Measurements from ENCODE around the gene MAD1L1.

The MAD1L1 gene

DNA sequence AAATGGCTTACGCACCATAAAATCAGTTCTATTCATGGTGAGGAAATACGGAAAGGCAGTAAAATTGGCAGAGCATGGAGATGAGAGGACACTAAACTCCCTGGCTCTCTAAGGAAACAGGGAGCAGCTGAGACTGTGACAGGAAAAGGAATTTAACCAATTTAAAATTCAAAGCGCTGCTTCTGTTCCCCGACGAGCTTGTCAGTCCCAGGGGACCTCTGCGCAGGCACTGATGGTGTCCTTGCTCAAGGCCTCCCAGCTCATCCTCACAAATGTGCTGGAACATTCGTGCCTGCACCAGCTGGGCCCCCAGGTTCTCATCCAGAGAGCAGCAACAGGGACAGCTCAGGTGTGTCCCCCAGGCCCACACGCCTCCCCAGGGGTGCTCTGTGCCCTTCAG, 101.4 kb downstream of the MAD1L1 start:
- H3K4me3 ChIP-seq (ENCODE audit: low read length), result no peak overlapping the region
- DNase-seq (ENCODE audit: low read depth, low spot score), result no peak

DNA sequence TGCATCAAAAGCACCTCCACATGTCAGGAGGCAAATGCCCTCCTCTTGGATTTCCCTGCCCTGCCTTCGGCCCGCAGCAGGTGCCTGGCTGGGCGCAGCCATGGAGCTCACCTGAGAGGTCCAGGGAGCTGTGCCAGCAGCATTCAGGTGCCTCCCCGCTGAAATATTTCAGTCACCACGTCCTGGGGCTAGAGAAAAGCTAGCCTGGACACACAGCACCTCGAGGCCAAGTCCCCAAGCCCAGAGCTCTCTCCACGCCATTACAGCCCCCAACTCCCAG, 102.7 kb downstream of the MAD1L1 start:
- no peak overlapping the region for H3K4me3 ChIP-seq (ENCODE audit: low read length)
- DNase-seq (ENCODE audit: low read depth, low spot score), result no peak

DNA sequence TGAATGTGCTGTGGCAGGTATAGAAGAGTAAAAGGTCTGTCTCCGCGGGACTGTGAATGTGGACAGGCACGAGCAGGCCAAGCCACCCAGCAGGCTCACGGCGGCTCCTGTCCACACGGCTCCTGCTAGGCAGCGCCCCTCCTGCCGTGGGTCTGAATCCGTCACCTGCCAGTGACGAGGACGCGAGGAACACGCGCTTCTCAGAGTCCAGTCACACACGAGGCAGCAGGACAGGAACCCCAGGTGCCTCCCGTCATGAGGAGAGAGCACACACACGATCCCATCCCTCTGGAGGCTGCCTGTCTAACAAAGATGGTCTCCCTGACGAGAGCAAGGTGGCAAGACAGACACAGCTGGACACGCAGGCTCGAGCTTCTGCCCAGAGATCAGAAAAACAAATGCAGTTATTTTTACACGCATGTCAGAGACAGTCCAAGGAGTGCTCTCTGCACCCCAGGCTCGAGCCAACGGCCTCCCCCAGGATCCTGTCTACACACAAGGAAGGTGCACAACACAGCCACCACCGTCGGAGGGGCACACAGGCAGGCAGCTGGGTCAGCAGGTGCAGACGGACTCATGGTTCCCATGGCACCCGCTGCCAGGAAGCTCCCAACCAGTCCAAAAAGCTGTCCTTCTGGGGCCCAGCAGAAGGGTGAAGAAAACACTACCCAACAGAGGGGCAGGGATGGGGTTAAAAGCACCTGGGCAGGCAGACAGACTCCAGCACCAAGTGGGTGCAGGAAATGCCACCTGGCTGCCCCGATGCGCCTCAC, 103.2 kb downstream of the MAD1L1 start:
- H3K4me3 ChIP-seq (ENCODE audit: low read length), result no peak overlapping the region
- no peak for DNase-seq (ENCODE audit: low read depth, low spot score)

DNA sequence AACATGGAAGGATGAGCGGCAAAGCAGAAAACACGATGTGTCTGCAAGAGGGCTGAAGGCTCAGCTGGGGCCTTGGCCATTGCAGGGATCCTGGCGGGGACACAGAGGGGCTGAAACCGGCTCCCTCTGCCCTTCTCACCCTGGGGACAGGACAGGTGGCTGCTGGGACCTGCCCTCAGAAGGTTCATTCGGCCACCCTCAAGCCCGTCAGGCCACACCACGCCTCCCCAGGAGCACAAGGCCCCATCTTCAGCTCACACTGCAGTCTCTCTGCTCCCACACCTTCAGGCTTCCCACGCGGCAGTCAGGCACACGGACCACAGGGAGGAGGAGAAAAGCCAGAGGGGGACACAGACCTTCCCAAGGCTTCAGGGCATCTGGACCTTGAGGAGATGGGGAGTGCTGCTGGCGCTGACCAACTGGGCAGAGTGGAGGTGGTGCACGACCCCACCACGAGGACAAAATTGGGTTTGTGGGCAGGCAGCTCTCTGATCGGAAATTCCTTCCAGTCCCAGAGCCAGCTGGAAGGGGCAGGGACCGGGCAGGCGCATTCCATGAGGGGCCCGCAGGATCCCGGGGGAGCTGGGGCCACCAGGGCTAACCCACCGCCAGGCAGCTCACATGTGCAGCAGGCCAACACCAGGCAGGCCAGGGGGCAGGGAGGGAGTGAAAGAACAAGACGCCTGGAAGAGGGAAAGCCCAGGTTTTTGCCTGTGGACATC, 104.0 kb downstream of the MAD1L1 start:
- H3K4me3 ChIP-seq (ENCODE audit: low read length), result no peak overlapping the region
- no peak for DNase-seq (ENCODE audit: low read depth, low spot score)

DNA sequence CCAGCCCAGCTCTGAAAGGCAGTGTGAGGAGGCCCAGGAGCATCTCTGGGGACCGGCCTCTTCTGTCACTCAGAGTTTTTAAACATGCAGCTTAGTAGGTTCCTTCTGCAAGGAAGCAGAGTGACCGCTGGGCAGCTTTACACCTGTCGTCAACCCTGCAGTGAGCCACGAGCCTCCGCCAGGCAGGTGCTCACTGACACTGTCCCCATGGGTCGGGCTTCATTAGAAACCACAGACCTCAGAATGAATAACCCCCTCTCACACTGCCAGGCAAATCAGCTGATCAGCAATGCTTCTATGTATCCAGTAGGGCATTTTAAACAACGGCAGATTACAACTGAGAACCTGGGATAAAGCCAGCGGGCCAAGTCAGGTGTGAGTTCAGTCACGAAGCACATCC, 106.1 kb downstream of the MAD1L1 start:
- no peak overlapping the region for H3K4me3 ChIP-seq (ENCODE audit: low read length)
- no peak for DNase-seq (ENCODE audit: low read depth, low spot score)

DNA sequence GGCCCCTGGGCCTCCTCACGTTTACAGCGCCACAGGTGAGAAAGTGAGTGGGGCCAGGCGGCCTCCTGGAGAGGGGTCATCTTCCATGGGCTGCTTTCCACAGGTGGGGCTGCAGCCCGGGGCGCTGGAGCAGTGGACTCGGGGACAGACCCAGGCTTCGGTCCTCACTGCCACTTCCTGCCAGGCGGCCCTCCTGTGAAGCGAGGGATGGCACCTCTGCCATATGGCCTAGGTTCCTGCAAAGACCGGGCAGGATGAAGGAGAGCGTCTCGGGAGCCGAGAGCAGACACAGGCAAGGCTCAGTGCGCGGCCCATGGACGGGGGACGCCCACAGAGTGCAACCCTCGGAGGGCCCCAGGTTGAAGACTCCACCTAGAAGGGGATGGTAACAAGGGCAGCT, 106.8 kb downstream of the MAD1L1 start:
- DNase-seq (ENCODE audit: low read depth, low spot score), result no peak
- no peak overlapping the region for H3K4me3 ChIP-seq (ENCODE audit: low read length)

DNA sequence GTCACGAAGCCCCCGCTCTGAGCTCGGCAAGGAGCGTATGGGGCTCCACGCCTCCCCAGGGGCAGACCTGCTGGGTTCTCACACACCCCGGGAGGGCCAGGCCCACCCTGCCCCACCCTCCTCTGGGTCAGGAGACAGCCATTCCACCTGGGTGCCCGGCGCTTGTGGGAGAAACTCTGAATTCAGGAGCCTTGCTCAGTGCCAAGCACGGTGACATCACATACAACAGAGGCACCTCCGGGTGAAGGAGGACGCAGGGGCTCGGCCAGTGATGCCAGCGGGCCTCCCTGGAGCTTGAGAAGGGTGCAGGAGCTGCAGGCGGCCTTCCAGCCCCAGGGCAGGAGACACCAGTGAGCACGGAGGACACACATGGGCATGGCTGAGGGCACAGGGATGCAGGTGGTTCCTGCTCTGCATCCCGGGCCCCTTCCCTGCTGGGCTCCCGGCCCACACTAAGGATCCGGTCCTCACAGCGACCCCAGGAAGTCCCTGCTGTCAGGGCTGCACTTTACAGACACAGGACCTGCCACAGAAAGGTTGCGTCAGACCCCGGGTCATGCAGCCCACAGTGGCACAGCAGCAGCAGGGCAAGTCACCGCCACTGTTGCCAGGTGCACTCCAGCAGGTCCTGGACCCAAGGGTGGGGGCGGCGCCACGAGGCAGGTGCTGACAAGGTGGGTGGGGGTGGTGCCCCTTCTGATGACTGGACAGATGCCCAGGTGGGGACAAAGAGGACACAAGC, 108.0 kb downstream of the MAD1L1 start:
- no peak overlapping the region for H3K4me3 ChIP-seq (ENCODE audit: low read length)
- DNase-seq (ENCODE audit: low read depth, low spot score), result no peak

DNA sequence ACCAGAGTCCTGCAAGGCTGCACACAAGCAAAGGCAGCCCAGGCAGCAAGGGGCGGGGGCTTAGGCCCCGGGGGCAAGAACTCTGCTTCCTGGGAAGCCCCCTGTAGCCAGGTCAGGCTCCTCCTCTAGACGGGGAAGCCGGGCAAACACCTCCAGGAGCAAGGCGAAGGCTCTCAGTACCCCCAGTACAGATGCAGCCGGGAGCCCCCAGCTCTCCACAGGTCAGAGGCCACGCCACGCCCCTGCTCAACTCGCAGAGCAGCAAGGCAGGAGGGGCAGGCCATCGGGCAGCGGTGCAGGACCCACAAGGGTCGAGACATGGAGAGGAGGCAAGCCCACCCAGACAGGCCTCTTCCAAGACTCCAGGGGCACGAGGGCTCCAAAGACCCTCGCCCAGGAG, 108.8 kb downstream of the MAD1L1 start:
- no peak for DNase-seq (ENCODE audit: low read depth, low spot score)
- no peak overlapping the region for H3K4me3 ChIP-seq (ENCODE audit: low read length)

DNA sequence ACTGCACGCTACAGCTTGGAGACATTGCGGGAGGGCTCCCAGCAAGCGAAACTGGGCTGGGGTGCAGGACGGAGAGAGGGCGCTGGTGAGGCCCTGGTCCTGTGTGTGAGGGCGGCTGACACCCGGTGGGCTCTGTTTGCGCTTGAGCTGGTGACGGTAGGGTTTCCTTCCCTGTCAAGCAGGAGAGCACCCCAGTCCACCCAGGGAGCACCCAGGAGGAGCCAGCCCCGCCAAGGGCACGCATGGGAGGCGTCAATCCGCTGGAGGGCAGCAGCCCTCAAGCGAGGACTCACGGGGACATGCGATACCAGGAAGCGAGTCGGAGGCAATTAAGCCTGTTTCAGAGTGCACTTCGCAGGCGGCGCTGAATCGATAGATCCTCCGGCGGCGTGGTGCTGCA, 109.4 kb downstream of the MAD1L1 start:
- H3K4me3 ChIP-seq (ENCODE audit: low read length), result no peak overlapping the region
- no peak for DNase-seq (ENCODE audit: low read depth, low spot score)

DNA sequence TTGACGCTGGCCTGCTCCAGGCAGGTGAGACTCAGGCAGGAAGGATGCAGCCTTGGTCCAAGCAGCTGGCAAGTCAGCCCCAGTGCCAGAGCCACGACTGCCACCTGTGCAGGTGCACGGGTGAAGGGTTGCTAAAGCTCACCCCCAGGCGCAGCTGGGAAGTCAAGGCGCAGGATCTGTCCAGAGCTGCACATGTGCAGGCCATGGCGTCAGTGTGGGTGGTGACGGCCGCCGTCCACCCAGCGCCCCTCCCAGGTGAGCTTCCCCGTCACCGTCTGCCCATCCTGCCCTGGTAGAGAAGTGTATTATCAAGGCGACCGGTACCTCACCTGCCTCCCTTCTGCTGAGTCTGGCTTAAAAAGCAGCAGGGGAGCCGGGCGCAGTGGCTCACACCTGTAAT, 110.1 kb downstream of the MAD1L1 start:
- H3K4me3 ChIP-seq (ENCODE audit: low read length), result no peak overlapping the region
- no peak for DNase-seq (ENCODE audit: low read depth, low spot score)

DNA sequence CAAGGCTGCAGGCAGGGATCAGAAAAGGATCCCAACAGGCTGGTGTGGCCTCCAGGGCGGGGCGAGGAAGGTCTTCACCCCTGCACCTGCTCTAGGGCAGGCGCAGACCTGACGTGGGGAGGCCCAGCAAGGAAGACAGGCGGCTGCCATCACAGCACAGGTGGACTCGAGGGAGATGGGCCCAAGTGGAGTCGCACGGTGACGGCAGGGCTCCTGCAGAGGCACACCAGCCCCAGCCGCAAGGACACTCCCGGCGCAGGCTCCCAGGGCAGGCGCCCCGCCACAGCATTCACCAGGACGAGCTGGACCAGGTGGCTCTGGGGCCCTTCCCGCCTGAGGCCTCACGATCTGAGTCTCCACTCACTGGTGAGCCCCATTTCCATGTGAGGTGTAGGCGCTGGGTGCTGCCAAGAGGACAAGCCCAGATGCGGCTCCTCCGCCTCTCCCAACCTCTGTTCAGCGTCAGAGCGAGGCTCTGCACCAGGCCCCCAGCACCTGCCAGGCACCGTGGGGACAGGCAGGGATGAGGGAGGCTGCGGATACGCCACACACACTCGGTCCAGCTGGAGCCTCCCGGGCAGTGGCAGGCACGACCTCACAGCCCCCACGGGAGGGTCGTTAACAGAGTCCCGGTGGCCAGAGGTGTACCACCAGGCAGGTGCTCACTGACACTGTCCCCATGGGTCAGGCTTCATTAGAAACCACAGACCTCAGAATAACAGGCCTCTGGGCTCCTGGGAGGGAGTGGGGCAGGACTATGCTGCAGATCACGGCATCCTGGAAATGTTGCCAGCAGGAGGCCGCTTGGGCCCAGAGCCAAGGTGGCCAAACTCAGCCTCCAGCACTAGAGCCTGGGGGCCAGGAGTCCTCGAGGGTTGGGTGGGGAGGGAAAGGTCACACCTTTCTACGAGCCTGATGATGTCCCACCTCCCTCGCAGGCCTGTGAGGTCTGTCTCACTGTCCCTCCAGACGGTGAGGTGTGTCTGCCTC, 111.6 kb downstream of the MAD1L1 start:
- no peak overlapping the region for H3K4me3 ChIP-seq (ENCODE audit: low read length)
- DNase-seq (ENCODE audit: low read depth, low spot score), result no peak

DNA sequence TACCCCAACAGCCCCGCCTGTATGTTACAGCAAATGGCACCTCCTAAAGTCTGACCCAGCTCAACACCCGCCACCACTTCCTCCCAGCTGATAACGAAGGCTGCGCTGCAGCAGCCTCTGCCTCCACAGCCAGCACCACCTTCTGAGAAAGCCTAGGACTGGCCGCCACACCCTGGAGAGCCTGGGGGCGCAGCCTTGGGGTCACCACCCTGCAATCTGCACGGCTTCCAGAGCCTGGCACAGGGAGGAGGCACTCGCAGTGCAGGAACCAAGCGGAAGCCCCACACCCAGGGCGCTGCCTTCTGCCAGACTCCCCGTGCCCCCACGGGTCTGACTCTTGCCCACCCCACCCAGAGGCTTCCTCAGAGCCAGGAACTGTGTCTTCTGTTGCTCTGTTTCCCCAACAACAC, 112.5 kb downstream of the MAD1L1 start:
- peak; percentile 57 for DNase-seq (ENCODE audit: low read depth, low spot score)
- H3K4me3 ChIP-seq (ENCODE audit: low read length), result no peak overlapping the region

DNA sequence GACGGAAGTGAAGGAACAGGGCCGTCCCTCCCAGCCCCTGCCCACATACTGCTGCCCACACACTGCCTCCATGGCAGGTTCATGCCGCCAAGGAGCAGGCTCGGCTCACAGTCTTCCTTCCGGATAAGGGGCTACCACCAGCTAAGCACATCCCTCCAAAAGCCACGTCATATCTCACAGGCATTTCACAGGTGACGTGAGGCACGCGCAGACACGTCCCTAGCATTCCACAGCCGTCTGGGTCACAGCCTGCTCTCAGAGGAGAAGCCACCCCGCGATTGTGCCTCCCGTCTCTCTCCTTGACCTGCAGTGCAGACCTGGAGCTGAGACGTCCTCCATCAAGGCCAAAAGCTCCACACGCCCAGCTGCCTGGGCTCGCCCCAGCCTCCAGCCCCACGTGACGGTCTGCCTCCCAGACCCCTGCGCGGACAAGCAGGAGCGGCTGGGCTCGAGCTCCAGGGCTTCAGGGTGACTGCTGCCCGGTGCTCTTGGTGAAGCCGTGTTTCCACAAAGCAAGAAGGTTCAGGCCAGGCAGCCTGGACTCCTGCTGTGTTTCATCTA, 114.0 kb downstream of the MAD1L1 start:
- H3K4me3 ChIP-seq (ENCODE audit: low read length), result no peak overlapping the region
- no peak for DNase-seq (ENCODE audit: low read depth, low spot score)

DNA sequence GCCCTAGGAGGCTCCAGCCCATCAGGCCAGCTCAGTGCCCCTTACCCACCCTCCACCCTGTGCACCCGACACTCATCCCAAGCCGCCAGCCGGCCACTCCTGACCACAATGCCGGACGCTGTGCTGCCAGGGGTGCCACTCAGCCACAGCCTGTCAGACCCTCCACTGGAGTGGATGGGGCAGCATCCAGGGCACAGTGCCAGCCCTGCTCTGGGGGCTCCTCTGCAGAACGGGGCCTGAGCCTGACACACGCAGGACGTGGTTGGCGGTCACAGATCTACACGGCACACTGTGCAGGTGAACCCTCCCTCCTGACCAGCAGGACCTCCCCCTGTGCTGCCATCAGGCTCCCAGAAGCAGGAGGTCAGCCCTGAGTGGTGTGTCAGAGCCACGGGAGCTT, 114.7 kb downstream of the MAD1L1 start:
- DNase-seq (ENCODE audit: low read depth, low spot score), result no peak
- no peak overlapping the region for H3K4me3 ChIP-seq (ENCODE audit: low read length)

DNA sequence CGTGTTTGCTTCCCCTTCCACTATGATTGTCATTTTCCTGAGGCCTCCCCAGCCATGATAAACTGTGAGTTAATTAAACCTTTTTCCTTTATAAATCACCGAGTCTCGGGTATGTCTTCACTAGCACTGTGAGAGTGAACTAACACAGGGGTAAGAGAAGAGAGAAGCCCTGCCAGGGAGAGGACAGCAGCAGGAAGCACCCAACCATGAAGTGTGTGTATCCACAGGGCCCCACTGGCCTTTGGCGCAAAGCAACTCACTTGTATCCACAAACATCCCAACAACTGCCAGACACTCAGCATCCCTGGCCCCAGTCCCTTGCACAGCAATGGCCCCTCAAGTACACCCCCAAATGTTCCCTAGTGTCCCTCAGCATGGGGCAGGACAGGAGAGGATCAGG, 115.1 kb downstream of the MAD1L1 start:
- no peak for DNase-seq (ENCODE audit: low read depth, low spot score)
- no peak overlapping the region for H3K4me3 ChIP-seq (ENCODE audit: low read length)

DNA sequence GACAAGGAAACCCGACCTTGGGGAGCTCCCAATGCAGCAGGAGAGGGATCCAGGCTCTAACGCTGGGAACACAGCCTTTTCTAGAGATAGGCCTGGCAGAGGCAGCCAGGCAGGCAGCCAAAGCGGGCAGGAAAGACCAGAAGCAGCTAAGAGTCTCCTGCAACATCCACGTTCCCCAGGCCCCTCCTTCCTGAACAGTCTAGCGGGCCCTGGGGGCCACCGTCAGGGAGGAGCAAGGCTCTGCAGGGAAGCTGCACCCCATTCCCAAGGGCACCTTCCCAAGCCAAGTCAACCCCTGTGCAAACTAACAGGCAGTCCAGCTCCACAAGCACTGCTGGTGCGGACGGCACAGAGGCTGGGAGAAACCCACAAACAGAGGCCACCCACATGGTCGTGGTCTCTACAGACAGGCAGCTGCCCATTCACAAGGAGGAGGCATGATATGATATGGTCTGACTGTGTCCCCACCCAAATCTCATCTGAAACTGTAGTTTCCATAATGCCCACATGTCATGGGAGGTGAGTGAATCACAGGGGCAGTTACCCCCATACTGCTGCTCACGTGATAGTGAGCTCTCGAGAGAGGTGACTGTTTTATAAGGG, 115.7 kb downstream of the MAD1L1 start:
- H3K4me3 ChIP-seq (ENCODE audit: low read length), result no peak overlapping the region
- DNase-seq (ENCODE audit: low read depth, low spot score), result no peak

DNA sequence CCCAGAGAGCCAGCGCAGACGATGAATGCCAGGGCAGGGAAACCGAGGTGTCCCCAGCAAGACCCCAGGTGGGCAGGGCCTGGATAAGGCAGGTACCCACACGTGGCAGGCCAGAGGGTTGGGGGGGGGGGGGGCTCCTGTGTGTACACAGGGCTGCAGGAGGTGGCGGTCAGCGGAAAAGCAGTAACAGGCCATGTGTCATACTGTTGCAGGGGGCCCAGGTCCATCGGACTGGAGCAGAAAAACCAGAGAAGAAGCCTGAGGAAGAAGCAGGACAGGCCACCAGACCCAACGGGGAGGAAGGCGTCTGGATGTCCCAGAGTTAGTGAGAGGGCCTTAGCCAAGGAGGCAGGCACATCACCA, 116.3 kb downstream of the MAD1L1 start:
- H3K4me3 ChIP-seq (ENCODE audit: low read length), result no peak overlapping the region
- no peak for DNase-seq (ENCODE audit: low read depth, low spot score)

DNA sequence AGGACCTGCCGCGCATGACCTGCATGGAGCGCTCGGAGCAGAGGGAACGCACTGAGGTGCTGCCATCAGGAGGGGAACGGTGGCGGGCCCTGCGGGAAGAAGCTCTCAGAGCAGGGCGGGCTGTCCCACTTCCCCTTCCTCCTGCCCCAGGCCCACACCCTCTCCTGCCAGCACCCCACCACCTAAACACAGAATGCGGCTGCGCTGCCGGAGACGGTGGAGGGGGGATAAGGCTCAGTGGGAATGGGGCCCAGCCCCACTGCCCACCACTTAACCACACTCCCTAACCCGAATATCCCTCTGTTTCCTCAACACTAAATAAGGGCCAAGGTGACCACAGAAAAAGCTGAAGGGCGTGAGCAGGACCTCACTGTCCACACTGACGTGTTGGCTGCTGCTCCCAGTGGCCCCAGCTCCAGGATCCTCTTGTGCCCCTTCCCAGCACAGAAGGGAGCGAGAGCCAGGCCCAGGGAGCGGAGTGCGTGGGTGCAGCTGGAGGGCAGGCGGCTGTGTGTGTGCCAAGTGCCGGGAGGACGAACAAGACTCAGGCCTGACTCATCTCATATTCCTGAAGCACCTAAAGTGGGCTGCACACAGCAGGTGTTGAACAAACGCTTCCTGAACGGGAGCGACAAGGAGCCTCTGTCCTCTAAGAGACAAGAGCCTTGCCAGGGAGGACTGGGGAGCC, 116.8 kb downstream of the MAD1L1 start:
- H3K4me3 ChIP-seq (ENCODE audit: low read length), result no peak overlapping the region
- no peak for DNase-seq (ENCODE audit: low read depth, low spot score)
